Non-pigmented ciliary epithelial cell (primary cell): ENCODE data around the gene SOX21.
"Not testable (repeated sequence)": the region's sequence is repeated elsewhere in the genome, so short reads cannot be mapped to it uniquely, and the experiment has no call there.

ENCODE experiments used
- DNase-seq: peaks from one replicate; pipeline ENCODE4 v3.0.0-alpha.2; 2010; ENCODE audit warnings: low read depth

The SOX21 gene

GRCh38 chr13:94712287-94712811 is at the start of gene SOX21:
SOX21 (minus strand) TSS chr13:94712545; CDS start chr13:94712049, 496 bp downstream.
- no peak for DNase-seq

- DNase-seq = no peak
Observed at GRCh38 chr13:94761407-94761806, 49.1 kb upstream of the SOX21 start.

- no peak for DNase-seq
Observed at GRCh38 chr13:94759120-94759728, 46.9 kb upstream of the SOX21 start.

GRCh38 chr13:94758436-94758960 is 46.2 kb upstream of the SOX21 start:
- no peak for DNase-seq

GRCh38 chr13:94753327-94753726 is 41.0 kb upstream of the SOX21 start:
- DNase-seq = no peak

- DNase-seq = no peak
Observed at GRCh38 chr13:94749162-94749561, 36.8 kb upstream of the SOX21 start.

- DNase-seq = no peak
Observed at GRCh38 chr13:94739235-94739634, 26.9 kb upstream of the SOX21 start.

GRCh38 chr13:94731028-94731427 is 18.7 kb upstream of the SOX21 start:
- no peak for DNase-seq

GRCh38 chr13:94729941-94730340 is 17.6 kb upstream of the SOX21 start:
- not testable (repeated sequence) for DNase-seq

- no peak for DNase-seq
Observed at GRCh38 chr13:94726425-94726824, 14.1 kb upstream of the SOX21 start.

GRCh38 chr13:94722609-94723345 is 10.4 kb upstream of the SOX21 start:
- DNase-seq = no peak

- not testable (repeated sequence) for DNase-seq
Observed at GRCh38 chr13:94718697-94719096, 6.4 kb upstream of the SOX21 start.

GRCh38 chr13:94717916-94718315 is 5.6 kb upstream of the SOX21 start:
- DNase-seq = no peak

- no peak for DNase-seq
Observed at GRCh38 chr13:94716016-94716415, 3.7 kb upstream of the SOX21 start.

GRCh38 chr13:94713561-94714182 is 1.3 kb upstream of the SOX21 start:
- DNase-seq = no peak

GRCh38 chr13:94712812-94713560 is 641 bp upstream of the SOX21 start:
- DNase-seq = no peak

- no peak for DNase-seq
Observed at GRCh38 chr13:94711561-94712286, 621 bp downstream of the SOX21 start.

- no peak for DNase-seq
Observed at GRCh38 chr13:94710881-94711560, 1.3 kb downstream of the SOX21 start.

GRCh38 chr13:94710065-94710781 is 2.1 kb downstream of the SOX21 start:
- no peak for DNase-seq
